PC-3 (cell line): ENCODE data around the gene CXXC5. TPM values are rescaled to one million over a fixed set of nuclear protein-coding genes. Genes with fewer than 3 reads are reported as not detected.
A peak's percentile ranks its signal among the peaks of the same experiment; 100 is the strongest.

Experiments
- ATAC-seq: fragments of 200-7000 bp; cut with Tn5 transposase; 2 replicates; pipeline ENCODE4 v1.9.1; 2020; ENCODE audit warnings: mild to moderate bottlenecking, moderate library complexity
- BruUV-seq: library from RNA; stranded (reverse); fragments of 400-500 nt; replicated peaks from 2 replicates; lab custom pipeline; 2021; lab: Mats Ljungman, UMichigan
- CTCF ChIA-PET: fragments of 300-600 bp; sonication (Branson Sonifier 250); formaldehyde crosslinking; loops from one replicate; lab custom pipeline; 2022; ENCODE audit warnings: antibody characterized with exemption; lab: Charles Lee
- POLR2A ChIA-PET: fragments of 300-600 bp; sonication (Branson Sonifier 250); formaldehyde crosslinking; loops from one replicate; lab custom pipeline; 2022; ENCODE audit warnings: antibody characterized with exemption; ENCODE audit not compliant: unreplicated experiment; lab: Charles Lee
- DNase-seq: peaks from one replicate; pipeline ENCODE4 v3.0.0-alpha.2; 2015
- H2AFZ ChIP-seq: fragments of 300-600 bp; sonication (generic); 2 replicates; pipeline ENCODE4 v1.6.0; 2016; ENCODE audit warnings: antibody characterized with exemption, low read length
- H3F3A ChIP-seq: fragments of 300-600 bp; sonication (generic); one replicate; pipeline ENCODE4 v1.6.0; 2017; ENCODE audit warnings: antibody characterized with exemption, low read length, control low read depth, mild to moderate bottlenecking; ENCODE audit not compliant: unreplicated experiment
- H3K27ac ChIP-seq: fragments of 300-600 bp; sonication (generic); 2 replicates; pipeline ENCODE4 v1.5.1; 2016; ENCODE audit warnings: mild to moderate bottlenecking, low read length
- H3K27me3 ChIP-seq: fragments of 300-600 bp; sonication (generic); 2 replicates; pipeline ENCODE4 v1.6.1; 2016; ENCODE audit warnings: low read length, mixed read lengths
- H3K36me3 ChIP-seq: fragments of 300-600 bp; sonication (generic); 2 replicates; pipeline ENCODE4 v1.6.1; 2016; ENCODE audit warnings: low read depth, mixed run types, low read length, mixed read lengths
- H3K4me1 ChIP-seq: fragments of 300-600 bp; sonication (generic); 2 replicates; pipeline ENCODE4 v1.5.1; 2016; ENCODE audit warnings: low read length; ENCODE audit not compliant: insufficient read depth
- H3K4me2 ChIP-seq: fragments of 300-600 bp; sonication (generic); 2 replicates; pipeline ENCODE4 v1.6.0; 2016; ENCODE audit warnings: low read length
- H3K4me3 ChIP-seq: fragments of 300-600 bp; sonication (generic); 2 replicates; pipeline ENCODE4 v1.5.1; 2016; ENCODE audit warnings: mild to moderate bottlenecking, low read length, mixed read lengths
- H3K79me2 ChIP-seq: fragments of 300-600 bp; sonication (generic); 2 replicates; pipeline ENCODE4 v1.6.1; 2017; ENCODE audit warnings: low read length, mixed read lengths
- H3K9ac ChIP-seq: fragments of 300-600 bp; sonication (generic); 2 replicates; pipeline ENCODE4 v1.6.0; 2016; ENCODE audit warnings: mild to moderate bottlenecking, low read length
- H3K9me2 ChIP-seq: fragments of 300-600 bp; sonication (generic); replicated peaks from 2 replicates; pipeline ENCODE4 v1.6.1; 2016; ENCODE audit warnings: mixed run types, low read length, mixed read lengths
- H3K9me3 ChIP-seq: fragments of 300-600 bp; sonication (generic); 2 replicates; pipeline ENCODE4 v1.6.1; 2016; ENCODE audit warnings: low read length, mixed read lengths
- H4K20me1 ChIP-seq: fragments of 300-600 bp; sonication (generic); 2 replicates; pipeline ENCODE4 v1.6.1; 2016; ENCODE audit warnings: low read length, mixed read lengths
- CTCF ChIP-seq: fragments of 300-600 bp; sonication (generic); conservative IDR thresholded peaks from 2 replicates; pipeline ENCODE4 v1.5.1; 2017; ENCODE audit warnings: antibody characterized with exemption, low read depth, mild to moderate bottlenecking, low read length
- EZH2 ChIP-seq: fragments of 300-600 bp; sonication (generic); IDR thresholded peaks from one replicate; pipeline ENCODE4 v1.6.1; 2017; ENCODE audit warnings: antibody characterized with exemption, mild to moderate bottlenecking, low read length; ENCODE audit not compliant: unreplicated experiment
- EZH2phosphoT487 ChIP-seq: fragments of 300-600 bp; sonication (generic); IDR thresholded peaks from 2 replicates; pipeline ENCODE4 v1.6.1; 2018; ENCODE audit warnings: mild to moderate bottlenecking, antibody characterized with exemption, low read length, borderline replicate concordance
- intact Hi-C: fragments of 100-400 bp; cut with micrococcal nuclease; formaldehyde crosslinking; loops from 2 replicates; pipeline ENCODE4 v1.9.0; 2023
- total RNA-seq: library from RNA; depleted of rRNA; stranded (reverse); fragments of >200 nt; gene quantifications from 2 replicates; pipeline ENCODE4 v1.2.3, GENCODE V29; 2014

Gene CXXC5
- total RNA-seq, 1 experiment from 2014 or later, result 31.1 TPM

- Histone ChIP-seq H4K20me1 (no peaks in the 10 kb centered on the region), H2AFZ (no peak overlapping the region), H3K79me2 (no peaks in the 10 kb centered on the region), H3K27me3 (no peaks in the 10 kb centered on the region), H3K9me2 (no peaks in the 10 kb centered on the region), H3K4me3 (no peak overlapping the region), H3K36me3 (no peaks in the 10 kb centered on the region), H3K9ac (no peak overlapping the region), H3K27ac (no peak overlapping the region), H3K4me1 (no peaks in the 10 kb centered on the region), H3K4me2 (no peak overlapping the region), H3F3A (no peaks in the 10 kb centered on the region), H3K9me3 (no peaks in the 10 kb centered on the region)
- intact Hi-C loops, result no loop called here
- no TSS peak for BruUV-seq
- DNase-seq, result no peak
- no peak for TF ChIP-seq EZH2phosphoT487
- peak; percentile 32; the same call in 1 of the 2 replicates for TF ChIP-seq CTCF
- CTCF ChIA-PET, result no interaction called here
- POLR2A ChIA-PET, result no interaction called here
- ATAC-seq, result no peak
Measured at GRCh38 chr5:139684881-139685749, 37.0 kb downstream of the CXXC5 start.

- no peak for DNase-seq
- Histone ChIP-seq H3F3A (no peaks in the 10 kb centered on the region), H3K36me3 (no peaks in the 10 kb centered on the region), H3K27me3 (no peaks in the 10 kb centered on the region), H3K9ac (no peak overlapping the region), H3K27ac (no peak overlapping the region), H3K9me3 (no peaks in the 10 kb centered on the region), H3K4me2 (no peak overlapping the region), H3K4me1 (no peaks in the 10 kb centered on the region), H3K9me2 (no peaks in the 10 kb centered on the region), H3K4me3 (no peak overlapping the region), H3K79me2 (no peaks in the 10 kb centered on the region), H2AFZ (no peak overlapping the region), H4K20me1 (no peaks in the 10 kb centered on the region)
- no peak for ATAC-seq
- CTCF ChIA-PET, result no interaction called here
- intact Hi-C loops, result no loop called here
- POLR2A ChIA-PET, result no interaction called here
- no peak for TF ChIP-seq CTCF
- no peak for TF ChIP-seq EZH2
- TF ChIP-seq EZH2phosphoT487, result no peak
- BruUV-seq, result no TSS peak
Measured at GRCh38 chr5:139685886-139686285, 37.7 kb downstream of the CXXC5 start.

- no TSS peak for BruUV-seq
- no peaks in the 10 kb centered on the region for H3K79me2 ChIP-seq
- TF ChIP-seq EZH2 (no peak), EZH2phosphoT487 (no peak), CTCF (no peak)
- no peak overlapping the region for H3K4me3 ChIP-seq
- intact Hi-C loops, result no loop called here
- no peak overlapping the region for H3K9ac ChIP-seq
- no peak for ATAC-seq
- H2AFZ ChIP-seq, result no peak overlapping the region
- POLR2A ChIA-PET, result no interaction called here
- H3K27me3 ChIP-seq, result no peaks in the 10 kb centered on the region
- no peak overlapping the region for H3K4me2 ChIP-seq
- no peak overlapping the region for H3K27ac ChIP-seq
- H3K9me3 ChIP-seq, result no peaks in the 10 kb centered on the region
- CTCF ChIA-PET, result no interaction called here
- no peaks in the 10 kb centered on the region for H3K4me1 ChIP-seq
- no peaks in the 10 kb centered on the region for H3K36me3 ChIP-seq
- H4K20me1 ChIP-seq, result no peaks in the 10 kb centered on the region
- H3F3A ChIP-seq, result no peaks in the 10 kb centered on the region
- no peaks in the 10 kb centered on the region for H3K9me2 ChIP-seq
- no peak for DNase-seq
Measured at GRCh38 chr5:139686356-139686705, 38.2 kb downstream of the CXXC5 start.
